Neural cell (in vitro differentiated cells): ENCODE results near the gene CPM. TPM values are rescaled to one million over a fixed set of nuclear protein-coding genes. Genes with fewer than 3 reads are reported as not detected.

ENCODE experiments used
- H2AFZ ChIP-seq: fragments of 200-600, 300-800 bp; sonication (generic), shearing (Covaris generic); 2 replicates; pipeline ENCODE4 v1.6.0; 2014; ENCODE audit warnings: low read depth, mild to moderate bottlenecking, antibody characterized with exemption, low read length, moderate library complexity
- H3F3A ChIP-seq: fragments of 200-600 bp; shearing (Covaris generic); 2 replicates; pipeline ENCODE4 v1.6.1; 2016; ENCODE audit warnings: mild to moderate bottlenecking, moderate library complexity, mixed read lengths, antibody characterized with exemption, low read length; ENCODE audit not compliant: insufficient read depth, poor library complexity, severe bottlenecking
- H3K27ac ChIP-seq: fragments of 200-600, 300-800 bp; sonication (generic), shearing (Covaris generic); 2 replicates; pipeline ENCODE4 v1.5.1; 2014; ENCODE audit warnings: mild to moderate bottlenecking, low read length, moderate library complexity
- H3K27me3 ChIP-seq: fragments of 300-800, 200-600 bp; sonication (generic), shearing (Covaris generic); 2 replicates; pipeline ENCODE4 v1.6.0; 2014; ENCODE audit warnings: mild to moderate bottlenecking, low read depth, low read length, moderate library complexity; ENCODE audit not compliant: insufficient read depth
- H3K36me3 ChIP-seq: fragments of 300-800, 200-600 bp; sonication (generic), shearing (Covaris generic); 2 replicates; pipeline ENCODE4 v1.5.1; 2014; ENCODE audit warnings: mild to moderate bottlenecking, antibody characterized with exemption, low read length, moderate library complexity; ENCODE audit not compliant: insufficient read depth
- H3K4me2 ChIP-seq: fragments of 300-800, 200-600 bp; sonication (generic), shearing (Covaris generic); 2 replicates; pipeline ENCODE4 v1.6.0; 2014; ENCODE audit warnings: mild to moderate bottlenecking, low read length
- H3K4me3 ChIP-seq: fragments of 300-800, 200-600 bp; sonication (generic), shearing (Covaris generic); 2 replicates; pipeline ENCODE4 v1.5.1; 2014; ENCODE audit warnings: mild to moderate bottlenecking, low read length, moderate library complexity
- H3K79me2 ChIP-seq: fragments of 200-600 bp; shearing (Covaris generic); replicated peaks from 2 replicates; pipeline ENCODE4 v1.6.0; 2014; ENCODE audit warnings: mild to moderate bottlenecking, low read length, moderate library complexity; ENCODE audit not compliant: insufficient read depth
- H3K9ac ChIP-seq: fragments of 300-800, 200-600 bp; sonication (generic), shearing (Covaris generic); 2 replicates; pipeline ENCODE4 v1.6.1; 2016; ENCODE audit warnings: mild to moderate bottlenecking, low read length, mixed read lengths
- H3K9me2 ChIP-seq: fragments of 200-600 bp; shearing (Covaris generic); 2 replicates; pipeline ENCODE4 v1.6.1; 2016; ENCODE audit warnings: mild to moderate bottlenecking, low read length, mixed read lengths; ENCODE audit not compliant: insufficient read depth
- H3K9me3 ChIP-seq: fragments of 200-600, 300-800 bp; sonication (generic), shearing (Covaris generic); 2 replicates; pipeline ENCODE4 v1.6.1; 2016; ENCODE audit warnings: mild to moderate bottlenecking, mixed run types, low read length, moderate library complexity, mixed read lengths
- H4K20me1 ChIP-seq: fragments of 200-600 bp; shearing (Covaris generic); 2 replicates; pipeline ENCODE4 v1.6.1; 2016; ENCODE audit warnings: mild to moderate bottlenecking, mixed run types; ENCODE audit not compliant: insufficient read depth
- EP300 ChIP-seq: fragments of 450-650 bp; conservative IDR thresholded peaks from 2 replicates; pipeline ENCODE4 v1.6.1; 2014; ENCODE audit warnings: antibody characterized with exemption, mild to moderate bottlenecking, moderate library complexity; ENCODE audit not compliant: poor library complexity, severe bottlenecking
- EZH2 ChIP-seq: fragments of 200-600, 300-800 bp; shearing (Covaris generic), sonication (generic); IDR thresholded peaks from 2 replicates; pipeline ENCODE4 v1.6.1; 2014; ENCODE audit warnings: antibody characterized with exemption, low read length, borderline replicate concordance, mild to moderate bottlenecking; ENCODE audit not compliant: insufficient read depth, poor library complexity, severe bottlenecking
- MXI1 ChIP-seq: fragments of 450-650 bp; conservative IDR thresholded peaks from 2 replicates; pipeline ENCODE4 v1.6.1; 2014; ENCODE audit warnings: antibody characterized with exemption, mild to moderate bottlenecking; ENCODE audit not compliant: poor library complexity, severe bottlenecking
- RAD21 ChIP-seq: fragments of 450-650 bp; conservative IDR thresholded peaks from 2 replicates; pipeline ENCODE4 v1.6.1; 2014; ENCODE audit warnings: antibody characterized with exemption, mild to moderate bottlenecking, moderate library complexity
- SMC3 ChIP-seq: fragments of 450-650 bp; conservative IDR thresholded peaks from 2 replicates; pipeline ENCODE4 v1.6.1; 2014; ENCODE audit warnings: antibody characterized with exemption, mild to moderate bottlenecking, moderate library complexity; ENCODE audit not compliant: poor library complexity
- polyA plus RNA-seq: library from polyadenylated mRNA; depleted of rRNA; stranded (reverse); fragments of >200 nt; gene quantifications from 2 replicates; pipeline ENCODE4 v1.2.3, GENCODE V29; 2014
- TF ChIP-seq, protein P1 (sequence below): fragments of 450-650 bp; IDR thresholded peaks from 2 replicates; pipeline ENCODE4 v1.5.1; 2014; ENCODE audit warnings: antibody characterized with exemption, mild to moderate bottlenecking, moderate library complexity; ENCODE audit not compliant: poor library complexity, severe bottlenecking

The CPM gene
- polyA plus RNA-seq, 1 donor from 2014 or later: not detected

DNA sequence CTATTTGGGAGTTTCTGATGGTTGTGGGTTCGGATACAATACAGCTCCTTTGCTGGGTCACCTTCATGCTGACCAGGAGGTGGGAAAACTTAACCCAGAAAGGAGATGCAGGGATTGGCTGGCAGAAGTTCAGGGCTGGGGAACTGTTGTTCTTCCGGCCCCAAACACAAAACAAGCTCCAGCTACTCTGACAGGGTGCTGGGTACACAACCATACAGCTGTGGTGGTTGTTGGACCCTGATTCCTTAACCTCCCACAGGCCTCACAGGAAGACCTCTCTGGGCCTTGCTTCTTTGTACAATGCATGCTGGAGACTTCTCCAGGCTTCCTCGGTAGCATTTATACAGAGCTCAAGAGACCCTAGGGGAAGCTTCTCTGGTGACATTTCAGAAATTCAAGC lies 47.6 kb downstream of the CPM start:
- Histone ChIP-seq H3F3A (no peaks in the 10 kb centered on the region), H3K9me3 (no peaks in the 10 kb centered on the region), H2AFZ (no peak overlapping the region), H3K4me3 (no peak overlapping the region), H3K4me2 (no peak overlapping the region), H3K27ac (no peak overlapping the region), H4K20me1 (no peaks in the 10 kb centered on the region), H3K79me2 (no peaks in the 10 kb centered on the region), H3K27me3 (no peaks in the 10 kb centered on the region), H3K9me2 (no peaks in the 10 kb centered on the region), H3K9ac (no peak overlapping the region), H3K36me3 (no peaks in the 10 kb centered on the region)
- TF ChIP-seq EZH2: no peak
- TF ChIP-seq EP300: no peak
- no peak for TF ChIP-seq MXI1
- TF ChIP-seq, protein P1, sequence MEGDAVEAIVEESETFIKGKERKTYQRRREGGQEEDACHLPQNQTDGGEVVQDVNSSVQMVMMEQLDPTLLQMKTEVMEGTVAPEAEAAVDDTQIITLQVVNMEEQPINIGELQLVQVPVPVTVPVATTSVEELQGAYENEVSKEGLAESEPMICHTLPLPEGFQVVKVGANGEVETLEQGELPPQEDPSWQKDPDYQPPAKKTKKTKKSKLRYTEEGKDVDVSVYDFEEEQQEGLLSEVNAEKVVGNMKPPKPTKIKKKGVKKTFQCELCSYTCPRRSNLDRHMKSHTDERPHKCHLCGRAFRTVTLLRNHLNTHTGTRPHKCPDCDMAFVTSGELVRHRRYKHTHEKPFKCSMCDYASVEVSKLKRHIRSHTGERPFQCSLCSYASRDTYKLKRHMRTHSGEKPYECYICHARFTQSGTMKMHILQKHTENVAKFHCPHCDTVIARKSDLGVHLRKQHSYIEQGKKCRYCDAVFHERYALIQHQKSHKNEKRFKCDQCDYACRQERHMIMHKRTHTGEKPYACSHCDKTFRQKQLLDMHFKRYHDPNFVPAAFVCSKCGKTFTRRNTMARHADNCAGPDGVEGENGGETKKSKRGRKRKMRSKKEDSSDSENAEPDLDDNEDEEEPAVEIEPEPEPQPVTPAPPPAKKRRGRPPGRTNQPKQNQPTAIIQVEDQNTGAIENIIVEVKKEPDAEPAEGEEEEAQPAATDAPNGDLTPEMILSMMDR: no peak

DNA sequence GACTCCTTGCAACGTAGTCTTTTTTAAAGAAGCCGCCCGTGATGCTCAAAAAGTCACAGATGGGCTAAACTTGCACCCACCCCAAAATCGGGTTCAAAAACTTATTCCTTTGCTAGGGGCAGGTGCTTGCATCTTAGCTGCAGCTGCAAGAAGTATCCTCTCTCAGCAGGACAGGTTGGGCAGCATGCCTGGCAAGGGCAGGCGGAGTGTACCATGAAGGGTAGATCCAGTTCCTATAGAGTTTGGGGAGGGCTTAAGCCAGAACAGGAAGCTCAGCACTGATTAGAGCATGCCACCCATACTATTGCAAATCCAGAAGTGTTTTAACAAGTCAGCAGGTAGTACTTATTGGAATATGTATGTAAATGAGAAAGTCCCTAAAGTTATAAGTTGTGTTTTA lies 48.7 kb downstream of the CPM start:
- H2AFZ ChIP-seq: no peak overlapping the region
- no peaks in the 10 kb centered on the region for H3K27me3 ChIP-seq
- no peaks in the 10 kb centered on the region for H3K79me2 ChIP-seq

GRCh38 chr12:68883151-68883550 lies 49.8 kb downstream of the CPM start:
- Histone ChIP-seq H3K4me3 (no peak overlapping the region), H3K4me2 (no peak overlapping the region), H2AFZ (no peak overlapping the region), H3K9me2 (no peaks in the 10 kb centered on the region), H3K9me3 (no peaks in the 10 kb centered on the region), H3K9ac (no peak overlapping the region), H3K27ac (no peak overlapping the region), H3K27me3 (no peaks in the 10 kb centered on the region), H3F3A (no peaks in the 10 kb centered on the region), H3K36me3 (no peaks in the 10 kb centered on the region), H3K79me2 (no peaks in the 10 kb centered on the region), H4K20me1 (no peaks in the 10 kb centered on the region)
- TF ChIP-seq MXI1 (no peak), SMC3 (no peak), EZH2 (no peak)
- TF ChIP-seq, protein P1: no peak

More for the DNA sequence above, 48.7 kb downstream of the CPM start:
- no peak overlapping the region for H3K4me3 ChIP-seq
- no peaks in the 10 kb centered on the region for H3F3A ChIP-seq
- H3K27ac ChIP-seq: no peak overlapping the region
- no peaks in the 10 kb centered on the region for H4K20me1 ChIP-seq
- H3K4me2 ChIP-seq: no peak overlapping the region
- no peaks in the 10 kb centered on the region for H3K9me3 ChIP-seq
- no peak overlapping the region for H3K9ac ChIP-seq
- TF ChIP-seq RAD21: no peak
- TF ChIP-seq, protein P1: no peak
- no peaks in the 10 kb centered on the region for H3K9me2 ChIP-seq
- no peaks in the 10 kb centered on the region for H3K36me3 ChIP-seq
